HepG2 (cell line): ENCODE measurements around the gene BMAL1.

ENCODE experiments used
- ARID4A ChIP-seq: sonication (generic); formaldehyde crosslinking; IDR thresholded peaks from 2 replicates; pipeline ENCODE4 v1.5.0; 2020; ENCODE audit warnings: mild to moderate bottlenecking, missing genetic modification reagents, borderline replicate concordance
- POLR2AphosphoS5 ChIP-seq: IDR thresholded peaks from 2 replicates; pipeline ENCODE4 v1.6.1; 2012; ENCODE audit warnings: low read depth, low read length
- ZNF318 ChIP-seq: sonication (generic); formaldehyde crosslinking; IDR thresholded peaks from 2 replicates; pipeline ENCODE4 v1.4.0; 2020; ENCODE audit warnings: mild to moderate bottlenecking, missing genetic modification reagents
- ZNF34 ChIP-seq: sonication (generic); formaldehyde crosslinking; IDR thresholded peaks from 2 replicates; pipeline ENCODE4 v1.4.0; 2020; ENCODE audit warnings: mild to moderate bottlenecking, missing genetic modification reagents, borderline replicate concordance
- ZNF724P ChIP-seq: sonication (generic); formaldehyde crosslinking; IDR thresholded peaks from 2 replicates; pipeline ENCODE4 v1.8.0; 2022; ENCODE audit warnings: missing genetic modification reagents, borderline replicate concordance

GRCh38 chr11:13290221-13290980, 12.8 kb downstream of the BMAL1 start:
- TF ChIP-seq ZNF34 (no peak), POLR2AphosphoS5 (no peak), ARID4A (CRISPR knock-in tag) (no peak), ZNF724P (CRISPR knock-in tag) (no peak), ZNF318 (CRISPR knock-in tag) (no peak)
